ENCODE measurements around the gene C12orf75.
A peak's percentile ranks its signal among the peaks of the same experiment; 100 is the strongest.
"Not testable (repeated sequence)": the region's sequence is repeated elsewhere in the genome, so short reads cannot be mapped to it uniquely, and the experiment has no call there.

The C12orf75 gene

DNA sequence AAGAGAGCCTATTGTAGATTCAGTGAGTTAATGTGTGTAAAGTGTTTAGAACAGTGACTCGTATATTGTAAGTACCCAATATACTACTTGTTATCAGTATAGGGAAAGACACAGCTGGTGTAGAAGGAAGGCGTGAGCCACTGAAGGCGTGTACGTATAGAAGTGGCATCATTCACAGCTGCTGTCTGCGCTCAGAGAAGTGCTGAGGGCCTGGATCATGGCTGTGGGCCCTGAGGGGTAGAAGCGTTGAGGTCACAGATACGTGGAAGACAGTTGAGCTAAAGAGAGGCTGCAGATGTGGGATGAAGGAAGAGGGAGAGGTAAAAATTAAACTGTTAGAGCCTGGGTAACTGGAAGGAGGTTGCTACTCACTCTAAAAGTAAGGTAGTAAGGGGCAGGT is 5.9 kb downstream of the C12orf75 start:
- DNase-seq, result no peak

DNA sequence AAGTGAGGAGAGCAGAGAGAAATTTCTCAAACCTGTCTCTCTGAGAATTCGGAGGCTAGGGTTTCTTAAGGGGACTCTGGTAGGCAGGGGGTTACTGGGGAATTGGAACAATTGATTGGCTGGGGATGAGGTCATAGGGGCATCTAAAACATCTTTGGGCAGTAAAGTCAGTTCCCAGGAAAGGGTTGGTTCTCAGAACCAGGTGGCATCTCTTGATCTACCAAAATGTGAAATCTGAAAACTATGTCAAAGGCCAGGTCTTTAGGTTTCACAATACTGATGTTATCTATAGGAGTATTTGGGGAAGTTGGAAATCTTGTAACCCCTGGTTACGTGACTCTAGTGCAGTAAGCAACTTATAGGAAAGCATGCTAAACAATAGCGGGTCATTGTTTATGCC is 6.9 kb downstream of the C12orf75 start:
- DNase-seq, result no peak

DNA sequence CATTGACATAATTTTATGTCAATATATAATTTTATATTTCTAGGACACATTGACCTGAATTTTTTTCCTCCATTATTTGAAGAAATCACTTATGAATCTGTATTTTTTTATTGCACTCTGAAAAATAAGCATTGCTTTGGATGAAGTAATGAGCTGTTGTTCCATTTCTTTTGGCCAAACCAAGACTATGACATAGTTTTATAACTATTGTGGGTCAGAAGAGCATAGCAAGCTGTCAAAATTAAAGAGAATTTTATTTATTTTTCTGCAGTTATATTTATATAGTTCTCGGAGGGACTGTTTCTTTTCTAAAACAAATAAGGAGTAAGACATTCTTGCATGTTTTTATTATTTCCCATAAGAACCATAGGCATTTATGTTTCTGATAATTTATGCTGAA is 8.5 kb downstream of the C12orf75 start:
- no peak for DNase-seq

DNA sequence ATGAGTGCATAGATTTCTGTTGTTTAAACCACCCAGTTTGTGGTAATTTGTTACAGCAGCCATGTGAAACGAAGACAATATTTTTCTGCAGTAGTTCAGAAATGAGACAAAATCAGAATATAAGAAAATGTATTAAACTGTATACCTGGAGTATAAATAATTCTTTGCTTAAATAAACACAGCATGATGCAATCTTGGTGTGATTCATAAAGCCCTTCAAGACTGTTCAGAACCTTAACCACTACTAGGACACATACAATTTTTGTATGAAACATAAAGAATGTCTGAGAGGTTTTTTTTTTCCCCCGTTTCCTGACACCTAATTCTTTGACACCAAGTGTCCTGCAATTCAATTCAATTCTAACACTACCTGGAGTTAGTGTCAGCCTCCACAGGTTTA is 10.5 kb downstream of the C12orf75 start:
- no peak for DNase-seq

DNA sequence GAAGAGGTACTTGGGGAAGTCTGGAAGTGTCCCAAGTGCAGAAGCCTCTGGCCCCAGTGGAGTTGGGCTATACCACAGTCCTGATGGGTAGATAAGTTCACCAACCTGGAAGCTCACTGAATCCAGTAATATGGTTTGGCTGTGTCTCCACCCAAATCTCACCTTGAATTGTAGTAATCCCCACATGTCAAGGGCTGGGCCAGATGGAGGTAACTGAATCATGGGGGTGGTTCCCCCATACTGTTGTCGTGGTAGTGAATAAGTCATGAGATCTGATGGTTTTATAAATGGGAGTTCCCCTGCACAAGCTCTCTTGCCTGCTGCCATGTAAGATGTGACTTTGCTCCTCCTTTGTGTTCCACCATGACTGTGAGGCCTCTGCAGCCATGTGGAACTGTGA is 11.1 kb downstream of the C12orf75 start:
- not testable (repeated sequence) for DNase-seq

DNA sequence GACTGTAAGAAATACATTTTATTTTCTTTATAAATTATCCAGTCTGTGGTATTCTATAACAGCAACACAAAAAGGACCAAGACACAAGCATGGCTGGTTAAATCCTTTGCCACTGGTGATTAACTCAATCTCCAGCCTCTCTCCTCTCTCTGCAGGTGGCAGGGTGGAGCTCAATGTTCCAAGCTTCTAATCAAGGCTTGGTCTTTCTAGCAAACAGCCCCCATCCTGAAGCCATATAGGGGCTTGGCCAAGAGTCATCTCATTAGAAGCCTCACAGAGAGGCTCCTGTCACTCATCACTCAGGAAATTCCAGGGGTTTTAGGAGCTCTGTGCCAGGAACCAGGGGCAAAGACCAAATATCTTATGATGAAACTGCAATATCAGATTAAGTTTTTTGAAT is 12.0 kb downstream of the C12orf75 start:
- DNase-seq, result no peak

DNA sequence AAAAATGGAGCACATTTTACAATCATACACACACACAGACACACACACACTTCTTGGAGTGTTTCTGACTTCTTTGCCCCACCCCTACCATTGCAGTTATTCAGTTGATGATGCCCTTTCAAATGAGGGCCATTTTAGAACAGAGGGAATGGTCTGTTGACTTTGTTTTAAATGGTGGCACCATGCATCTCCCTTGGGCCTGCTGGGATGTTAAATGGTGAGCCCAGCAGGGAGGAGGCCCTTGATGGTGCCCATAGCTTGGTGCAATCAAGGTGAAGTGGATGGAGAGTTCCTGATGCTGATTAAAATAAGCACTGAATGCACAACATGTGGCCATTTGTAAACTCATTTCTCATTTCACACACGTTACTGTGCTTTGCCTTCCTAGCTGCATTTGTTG is 13.3 kb downstream of the C12orf75 start:
- DNase-seq, result peak; percentile 89

DNA sequence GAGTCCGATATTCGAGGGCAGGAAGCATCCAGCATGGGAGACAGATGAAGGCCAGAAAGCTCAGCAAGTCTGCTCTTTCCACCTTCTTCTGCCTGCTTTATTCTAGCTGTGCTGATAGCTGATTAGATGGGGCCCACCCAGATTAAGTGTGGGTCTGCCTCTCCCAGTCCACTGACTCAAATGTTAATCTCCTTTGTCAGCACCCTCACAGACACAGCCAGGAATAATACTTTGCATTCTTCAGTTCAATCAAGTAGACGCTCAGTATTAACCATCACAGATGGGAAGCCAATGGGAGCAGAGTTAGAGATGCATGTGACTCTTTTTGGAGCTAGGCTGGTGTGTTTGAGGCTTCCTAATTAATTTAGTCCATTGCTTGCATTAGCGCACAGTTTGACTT is 17.0 kb downstream of the C12orf75 start:
- DNase-seq, result no peak

DNA sequence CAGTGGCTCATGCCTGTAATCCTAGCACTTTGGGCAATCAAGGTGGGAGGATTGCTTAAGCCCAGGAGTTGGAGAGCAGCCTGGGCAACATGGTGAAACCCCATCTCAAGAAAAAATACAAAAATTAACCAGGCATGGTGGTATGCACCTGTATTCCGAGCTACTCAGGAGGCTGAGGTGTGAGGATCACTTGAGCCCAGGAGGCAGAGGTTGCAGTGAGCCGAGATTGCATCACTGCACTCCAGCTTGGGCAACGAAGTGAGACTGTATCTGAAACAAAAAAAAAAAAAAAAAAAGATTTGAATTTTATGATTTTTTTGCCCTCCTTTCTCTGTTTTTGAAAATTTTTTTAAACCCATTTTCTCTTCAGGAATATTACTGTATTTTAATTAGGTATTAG is 17.7 kb downstream of the C12orf75 start:
- DNase-seq, result no peak

DNA sequence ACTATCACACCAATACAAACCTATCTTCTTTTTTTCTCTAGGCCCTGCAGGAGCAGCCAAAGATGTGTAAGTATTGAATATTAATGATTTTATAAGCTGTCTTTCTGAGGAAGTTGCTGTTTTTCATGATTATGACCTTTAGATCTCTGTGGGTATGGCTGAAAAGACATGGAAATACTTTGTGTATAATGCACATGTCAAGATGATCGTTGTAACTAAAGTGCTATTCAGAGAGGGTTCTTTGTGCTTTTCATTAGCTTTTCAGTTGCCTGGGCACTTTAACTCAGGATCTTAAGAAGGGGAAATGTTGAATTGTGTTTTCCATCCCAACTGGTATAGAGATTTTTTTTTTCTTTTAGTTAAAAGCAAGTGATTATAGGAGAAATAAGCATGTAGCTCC is 18.1 kb downstream of the C12orf75 start:
- DNase-seq, result no peak

DNA sequence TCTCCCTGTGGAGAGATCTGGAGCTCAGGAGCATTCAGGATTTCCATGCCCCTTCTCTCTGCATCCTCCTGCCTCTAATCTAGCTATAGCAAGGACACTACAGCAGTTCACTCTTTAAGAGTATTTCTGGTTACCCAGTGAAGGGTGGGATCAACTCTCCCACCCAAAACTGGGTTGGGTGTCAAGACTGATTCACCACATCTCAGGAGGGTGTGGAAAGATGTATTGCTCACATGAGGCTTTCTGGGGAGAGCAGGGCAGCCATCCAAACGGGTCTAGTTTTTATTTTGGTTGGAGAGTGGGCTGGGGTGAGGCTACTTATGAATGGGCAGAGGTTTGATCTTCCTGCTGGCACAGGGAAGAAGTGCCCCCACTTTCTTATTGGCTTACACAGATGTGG is 18.6 kb downstream of the C12orf75 start:
- DNase-seq, result no peak

DNA sequence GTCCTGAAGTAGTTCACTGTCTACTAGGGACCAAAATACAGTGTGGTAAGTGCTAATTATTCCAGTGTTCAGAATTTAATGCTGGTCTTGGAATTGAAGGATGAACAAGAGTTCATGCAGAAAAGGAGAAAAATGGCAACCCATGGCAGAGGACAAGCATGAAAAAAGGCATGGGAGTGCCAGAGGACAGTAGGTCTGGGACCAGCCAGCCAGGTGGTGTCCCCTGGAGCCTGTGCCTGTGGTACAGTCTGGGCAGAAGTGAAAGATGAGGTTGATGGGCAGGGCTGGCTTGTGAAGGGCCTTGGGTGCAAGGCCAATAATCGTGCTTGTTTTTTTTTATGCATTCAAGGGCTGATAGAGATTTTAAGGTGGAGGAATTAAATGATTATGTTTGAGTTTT is 21.0 kb downstream of the C12orf75 start:
- DNase-seq, result no peak

DNA sequence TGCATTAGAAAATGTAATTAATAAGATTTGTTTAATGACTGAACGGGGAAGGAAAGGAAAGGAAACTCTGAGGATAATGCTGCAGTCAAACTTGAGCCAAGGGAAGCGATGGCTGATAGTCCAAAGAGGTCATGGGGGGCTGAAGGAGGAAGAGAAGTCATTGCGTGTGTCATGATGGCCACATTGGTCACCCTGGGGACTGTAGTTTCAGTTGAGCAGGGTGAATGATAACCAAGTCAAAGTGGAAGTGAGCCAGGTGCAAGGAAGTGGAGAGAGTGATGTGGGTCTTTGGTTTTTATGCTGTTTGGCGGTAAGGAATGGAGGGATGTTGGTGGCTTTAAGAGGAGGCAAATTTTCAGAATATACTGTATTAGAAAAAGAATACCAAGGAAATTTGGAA is 21.6 kb downstream of the C12orf75 start:
- no peak for DNase-seq

DNA sequence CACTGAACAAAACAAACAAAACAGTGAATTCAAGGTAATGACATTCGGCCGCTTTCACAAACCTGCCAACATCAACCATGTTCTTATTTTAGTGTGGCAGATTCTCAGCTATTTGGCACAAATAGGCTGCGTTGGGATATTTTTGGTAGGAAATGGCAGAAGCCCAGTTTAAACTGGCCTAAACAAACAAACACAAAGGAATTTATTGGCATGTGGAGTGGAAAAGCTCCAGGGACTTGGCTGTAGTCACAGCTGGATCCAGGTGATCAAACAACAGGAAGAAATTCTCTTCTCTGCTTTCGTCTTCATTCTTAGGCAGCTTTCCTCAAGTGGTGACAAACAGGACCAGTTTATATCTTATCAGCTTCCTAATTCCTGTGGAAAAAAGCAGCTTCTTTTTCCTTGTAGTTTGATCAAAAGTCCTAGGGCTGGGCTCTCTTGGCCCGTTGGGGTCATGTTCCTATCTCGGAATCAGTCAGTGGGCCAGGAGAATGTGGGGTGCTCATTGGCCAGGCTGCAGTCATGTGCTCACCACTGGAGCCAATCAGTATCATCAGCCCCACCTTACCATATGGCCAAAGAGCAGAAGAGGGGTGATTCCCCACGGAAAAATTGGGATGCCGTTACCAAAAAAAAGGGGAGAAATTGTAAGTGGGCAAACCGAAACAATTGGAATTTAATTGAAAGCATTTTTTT is 22.6 kb downstream of the C12orf75 start:
- DNase-seq, result no peak

DNA sequence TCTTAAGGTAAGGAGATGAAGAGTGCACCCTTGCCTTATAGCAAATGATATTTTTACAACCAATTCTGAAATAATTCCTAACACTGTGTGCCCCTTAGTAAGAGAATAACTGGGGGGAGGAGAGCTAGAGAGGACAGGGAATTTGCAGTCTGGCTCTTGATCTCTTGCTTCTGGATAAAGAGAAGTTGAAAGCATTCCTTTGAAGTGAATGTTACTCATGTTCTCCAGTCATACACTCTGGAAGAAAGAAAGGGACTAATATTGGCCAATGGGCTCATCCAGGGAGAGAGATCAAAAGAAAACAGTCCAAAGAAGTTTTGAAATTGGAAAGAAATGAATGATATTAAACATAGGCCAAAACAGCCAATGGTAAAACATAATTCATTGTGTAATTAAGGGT is 25.3 kb downstream of the C12orf75 start:
- no peak for DNase-seq

DNA sequence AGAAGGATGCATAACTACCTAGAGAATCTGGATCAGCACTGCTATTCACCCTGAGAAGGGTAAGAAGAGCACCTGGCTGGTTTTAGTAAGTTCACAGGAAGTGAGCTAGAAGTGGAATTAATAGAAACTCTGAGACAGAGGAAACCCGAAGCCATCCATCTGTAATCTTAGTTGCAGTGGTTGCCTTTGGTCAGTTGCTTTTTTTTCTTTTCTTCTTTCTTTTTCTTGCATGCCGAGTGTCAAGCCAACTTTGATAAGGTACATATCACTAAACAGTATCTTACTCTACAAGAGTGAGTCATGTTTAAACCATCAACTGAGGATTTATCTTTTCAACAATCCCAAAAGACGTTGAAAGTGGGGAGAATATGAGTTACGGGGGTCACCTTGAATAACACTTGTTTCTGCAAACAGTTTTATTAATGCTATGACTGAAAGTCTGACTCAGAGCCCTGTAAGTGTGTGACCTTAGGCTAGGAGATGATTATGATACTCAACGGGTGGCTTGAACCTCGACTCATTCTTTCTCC is 26.7 kb downstream of the C12orf75 start:
- DNase-seq, result no peak

DNA sequence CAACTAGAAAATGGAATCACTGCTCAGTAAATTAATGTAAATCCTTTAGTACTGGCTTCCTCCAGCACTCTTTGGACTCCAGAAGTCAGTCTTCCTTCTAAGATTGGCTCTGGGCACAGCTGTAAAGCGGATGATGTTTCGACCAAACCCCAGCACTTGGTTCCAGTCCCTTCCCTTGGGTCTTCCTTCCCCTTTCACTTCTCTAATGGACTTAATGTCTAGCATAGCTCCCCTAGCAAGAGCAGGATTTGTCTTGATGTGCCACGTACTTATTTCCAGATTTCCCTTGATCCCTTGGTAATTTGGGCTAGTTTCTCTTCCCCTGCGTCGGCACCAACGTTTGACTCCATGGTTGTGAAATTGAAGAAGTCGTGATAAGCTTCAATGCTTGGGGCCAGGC is 28.3 kb downstream of the C12orf75 start:
- no peak for DNase-seq

DNA sequence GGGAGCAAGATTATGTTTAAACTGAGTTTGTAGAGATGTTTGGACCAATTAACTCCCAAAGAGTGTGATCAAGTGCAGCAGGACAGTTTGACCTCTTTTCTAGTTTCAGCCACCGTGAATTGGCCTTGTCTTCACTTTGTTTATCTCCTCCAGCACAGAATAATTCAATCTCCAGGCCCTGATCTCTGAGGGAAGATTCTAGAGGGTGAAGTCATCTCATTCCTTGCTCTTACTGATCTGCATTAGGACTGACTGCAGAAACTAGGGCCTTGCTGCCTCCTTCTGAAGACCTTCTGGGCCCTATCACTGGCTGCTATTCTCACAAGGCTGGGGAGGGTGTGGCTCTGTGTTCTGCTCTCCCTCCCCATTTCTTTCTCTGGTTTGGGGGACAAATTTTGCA is 29.4 kb downstream of the C12orf75 start:
- DNase-seq, result no peak

DNA sequence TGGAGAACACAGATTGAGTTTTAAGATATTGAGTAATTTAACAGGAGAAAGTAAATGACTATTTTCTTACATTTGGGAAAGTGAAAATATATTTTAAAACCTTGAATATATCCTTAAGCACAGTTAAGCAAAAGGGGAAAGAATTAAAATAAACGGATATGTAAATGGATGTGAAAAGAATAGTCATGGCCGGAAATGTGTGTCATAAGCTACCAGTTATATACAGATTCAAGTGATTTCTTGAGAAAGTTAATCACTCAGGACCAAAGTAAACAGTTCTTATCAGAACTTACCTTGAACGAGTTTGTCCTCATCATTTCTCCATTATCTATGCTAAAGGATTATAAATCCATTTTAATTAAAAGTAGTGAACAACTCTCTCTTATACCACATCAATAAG is 33.4 kb downstream of the C12orf75 start:
- no peak for DNase-seq

DNA sequence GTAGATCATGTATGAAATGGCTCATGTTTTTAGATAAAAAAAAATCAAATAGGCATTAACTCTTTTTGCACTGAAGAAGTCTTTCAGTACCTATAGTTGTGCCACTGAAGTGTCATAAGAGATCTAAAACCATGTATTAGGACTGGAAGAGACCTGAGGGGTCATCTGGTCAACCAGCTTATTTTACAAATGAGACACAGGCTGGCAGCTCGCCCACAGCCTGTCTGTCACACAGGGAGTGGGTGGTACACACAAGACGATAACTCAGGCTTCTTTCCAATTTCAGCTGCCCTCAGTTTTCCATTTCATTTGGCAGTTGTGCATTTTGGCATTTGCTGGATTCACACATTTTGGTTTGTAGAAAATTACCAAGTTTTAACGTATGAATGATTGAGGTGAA is 34.7 kb downstream of the C12orf75 start:
- no peak for DNase-seq

DNA sequence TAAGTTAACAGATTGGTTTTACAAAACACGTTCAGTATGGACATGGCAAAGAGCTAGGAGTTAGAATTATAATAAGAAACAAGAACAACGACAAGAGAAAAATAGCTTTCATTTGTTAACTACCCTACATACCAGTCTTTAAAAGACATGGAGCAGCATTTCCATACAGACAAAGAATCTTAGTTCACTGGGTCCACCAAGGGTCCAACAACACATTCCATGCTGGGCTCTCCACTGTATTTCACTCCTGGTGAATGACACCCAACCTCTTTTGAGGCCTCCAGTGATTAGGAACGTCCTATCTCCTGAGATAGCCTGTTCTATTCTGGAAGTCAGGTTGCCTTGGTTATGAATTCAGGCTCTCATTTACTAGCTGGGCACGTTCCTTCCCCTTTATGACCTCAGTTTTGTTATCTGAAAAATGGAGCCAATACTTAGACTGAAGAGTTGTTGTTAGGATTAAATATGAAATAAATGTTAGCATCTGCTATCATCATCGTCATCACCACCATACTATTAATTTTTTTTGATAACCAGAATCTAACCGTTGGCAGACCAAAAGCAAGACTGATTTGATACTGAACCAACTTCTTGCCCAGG is 37.7 kb downstream of the C12orf75 start:
- no peak for DNase-seq

DNA sequence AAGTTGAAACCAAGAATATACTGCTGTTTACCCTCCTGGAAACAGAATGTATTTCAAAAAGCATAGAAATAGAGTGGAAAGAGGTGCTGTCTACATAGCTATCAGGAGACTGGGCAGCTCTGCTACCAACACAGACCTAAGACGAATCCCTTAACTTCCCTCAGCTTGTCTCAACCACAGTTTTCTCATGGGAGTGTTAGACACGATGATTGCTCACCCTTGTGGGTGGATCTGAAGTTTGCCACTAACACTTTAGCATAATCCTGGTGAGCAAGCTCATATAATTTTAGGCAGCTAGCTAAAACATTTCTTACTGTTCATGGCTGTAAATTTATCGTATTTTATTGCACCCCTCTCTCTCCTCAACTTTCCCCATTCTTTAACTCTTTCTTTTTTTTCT is 38.5 kb downstream of the C12orf75 start:
- no peak for DNase-seq

DNA sequence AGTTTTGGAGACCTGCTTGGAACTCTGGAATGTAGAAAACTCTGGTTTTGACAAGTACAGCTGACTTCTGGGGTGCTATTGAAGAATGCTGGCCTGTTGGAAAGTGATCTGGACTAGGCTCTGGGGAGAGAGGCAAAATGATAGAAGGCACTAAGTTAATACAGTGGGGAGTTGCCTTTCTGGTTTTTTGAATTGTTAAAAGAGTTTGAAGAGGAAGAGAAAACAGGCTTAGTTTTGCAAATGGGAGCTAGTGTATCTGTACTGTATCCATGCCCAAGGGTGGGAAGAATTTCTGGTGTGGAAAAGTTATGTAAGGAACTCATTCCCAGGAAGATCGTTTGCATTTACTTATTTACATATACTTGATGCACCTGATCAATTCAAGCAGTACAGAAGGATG is 43.8 kb downstream of the C12orf75 start:
- DNase-seq, result no peak

DNA sequence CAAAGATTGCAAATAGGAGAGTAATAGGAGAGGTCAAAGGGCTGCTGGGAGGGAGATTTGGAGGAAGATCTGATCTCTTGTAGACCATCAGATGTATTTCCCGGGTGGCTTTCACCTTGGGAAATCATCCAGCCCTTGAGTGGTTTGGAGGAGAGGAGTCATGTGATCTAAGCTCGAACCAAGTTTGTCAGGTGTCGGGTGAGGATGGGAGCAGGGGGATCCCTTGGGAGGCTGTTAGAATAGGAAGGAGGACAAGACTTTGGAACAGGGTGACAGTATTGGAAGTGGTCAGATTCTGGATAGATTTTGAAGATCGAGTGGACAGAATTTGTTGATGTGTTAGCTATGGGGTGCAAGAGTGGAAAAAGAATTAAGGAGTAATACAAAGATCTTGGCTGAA is 46.6 kb downstream of the C12orf75 start:
- no peak for DNase-seq

DNA sequence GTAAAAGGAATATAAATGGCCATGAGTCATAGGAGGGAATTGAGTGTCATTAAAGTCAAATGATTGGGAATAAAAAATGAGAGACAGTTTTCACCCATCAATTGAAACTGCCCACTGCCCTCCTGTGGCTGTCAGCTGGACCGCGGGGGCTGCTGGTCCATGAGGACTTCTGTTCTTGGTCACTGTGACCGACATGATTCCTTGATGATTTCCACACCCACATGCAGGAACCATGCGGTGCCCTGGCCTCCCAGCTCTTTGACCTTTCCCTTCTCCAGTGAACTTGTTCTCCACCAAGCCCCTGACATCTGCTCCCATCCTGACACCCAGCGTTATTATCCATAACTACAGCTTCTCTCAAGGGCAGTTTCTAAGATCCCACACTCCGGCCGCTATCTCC is 48.4 kb downstream of the C12orf75 start:
- DNase-seq, result no peak
